RWPE2 (cell line): ENCODE data around the gene SEMA3D.

Experiments used
- ATAC-seq: fragments of 200-7000 bp; cut with Tn5 transposase; 3 replicates; pipeline ENCODE4 v1.9.1; 2021; ENCODE audit warnings: low read depth
- DNase-seq: peaks from one replicate; pipeline ENCODE4 v3.0.0-alpha.2; 2020; ENCODE audit warnings: low spot score
- H3K27ac ChIP-seq: fragments of 450-650 bp; 2 replicates; pipeline ENCODE4 v1.5.1; 2017; ENCODE audit warnings: mild to moderate bottlenecking; ENCODE audit not compliant: poor library complexity, severe bottlenecking
- H3K27me3 ChIP-seq: fragments of 250-450 bp; sonication (Bioruptor Pico); 2 replicates; pipeline ENCODE4 v1.5.1; 2021; ENCODE audit warnings: mild to moderate bottlenecking, moderate library complexity; ENCODE audit not compliant: insufficient read depth, poor library complexity, severe bottlenecking
- H3K36me3 ChIP-seq: fragments of 250-450 bp; sonication (Bioruptor Pico); 2 replicates; pipeline ENCODE4 v1.5.1; 2020; ENCODE audit warnings: low read depth, mild to moderate bottlenecking, moderate library complexity
- H3K4me1 ChIP-seq: fragments of 250-450 bp; sonication (Bioruptor Pico); 2 replicates; pipeline ENCODE4 v1.5.1; 2021; ENCODE audit warnings: mild to moderate bottlenecking, moderate library complexity; ENCODE audit not compliant: insufficient read depth, poor library complexity, severe bottlenecking
- H3K4me3 ChIP-seq: fragments of 250-450 bp; sonication (Bioruptor Pico); 2 replicates; pipeline ENCODE4 v1.5.1; 2021; ENCODE audit warnings: mild to moderate bottlenecking, moderate library complexity; ENCODE audit not compliant: severe bottlenecking
- H3K9me3 ChIP-seq: fragments of 250-450 bp; sonication (Bioruptor Pico); 2 replicates; pipeline ENCODE4 v1.5.1; 2021; ENCODE audit warnings: mild to moderate bottlenecking, moderate library complexity; ENCODE audit not compliant: severe bottlenecking
- CTCF ChIP-seq: fragments of 450-650 bp; IDR thresholded peaks from one replicate; pipeline ENCODE4 v1.5.1; 2017; ENCODE audit warnings: mild to moderate bottlenecking, moderate library complexity; ENCODE audit not compliant: poor library complexity, severe bottlenecking

The SEMA3D gene

GRCh38 chr7:85095806-85096205 is 91.0 kb downstream of the SEMA3D start:
- H3K4me1 ChIP-seq = no peaks in the 10 kb centered on the region
- H3K36me3 ChIP-seq = no peaks in the 10 kb centered on the region
- H3K4me3 ChIP-seq = no peak overlapping the region
- no peak for TF ChIP-seq CTCF
- H3K27ac ChIP-seq = no peak overlapping the region
- no peaks in the 10 kb centered on the region for H3K9me3 ChIP-seq
- DNase-seq (no peak), ATAC-seq (no peak)
- H3K27me3 ChIP-seq = no peaks in the 10 kb centered on the region

- H3K4me3 ChIP-seq = no peak overlapping the region
- no peaks in the 10 kb centered on the region for H3K27me3 ChIP-seq
- no peak overlapping the region for H3K27ac ChIP-seq
- no peak for ATAC-seq
- H3K9me3 ChIP-seq = no peaks in the 10 kb centered on the region
- DNase-seq = no peak
- H3K4me1 ChIP-seq = no peaks in the 10 kb centered on the region
- no peak for TF ChIP-seq CTCF
- H3K36me3 ChIP-seq = no peaks in the 10 kb centered on the region
Measured at GRCh38 chr7:85095366-85095765, 91.5 kb downstream of the SEMA3D start.

GRCh38 chr7:85094046-85094725 is 92.7 kb downstream of the SEMA3D start:
- no peak for DNase-seq
- TF ChIP-seq CTCF = no peak
- H3K9me3 ChIP-seq = no peaks in the 10 kb centered on the region
- ATAC-seq = no peak
- H3K36me3 ChIP-seq = no peaks in the 10 kb centered on the region
- no peaks in the 10 kb centered on the region for H3K27me3 ChIP-seq
- H3K4me3 ChIP-seq = no peak overlapping the region
- H3K4me1 ChIP-seq = no peaks in the 10 kb centered on the region
- H3K27ac ChIP-seq = no peak overlapping the region

- no peak for ATAC-seq
- DNase-seq = no peak
- H3K4me1 ChIP-seq = no peaks in the 10 kb centered on the region
- no peaks in the 10 kb centered on the region for H3K27me3 ChIP-seq
- no peaks in the 10 kb centered on the region for H3K36me3 ChIP-seq
- TF ChIP-seq CTCF = no peak
- H3K9me3 ChIP-seq = no peaks in the 10 kb centered on the region
- no peak overlapping the region for H3K4me3 ChIP-seq
- no peak overlapping the region for H3K27ac ChIP-seq
Measured at GRCh38 chr7:85091565-85091928, 95.3 kb downstream of the SEMA3D start.

- ATAC-seq = no peak
- H3K4me3 ChIP-seq = no peak overlapping the region
Measured at GRCh38 chr7:85090919-85091564, 95.8 kb downstream of the SEMA3D start.

More at GRCh38 chr7:85090919-85091564, 95.8 kb downstream of the SEMA3D start:
- H3K4me1 ChIP-seq = no peaks in the 10 kb centered on the region
- no peak for TF ChIP-seq CTCF
- no peaks in the 10 kb centered on the region for H3K36me3 ChIP-seq
- H3K27ac ChIP-seq = no peak overlapping the region
- no peak for DNase-seq
- no peaks in the 10 kb centered on the region for H3K9me3 ChIP-seq
- no peaks in the 10 kb centered on the region for H3K27me3 ChIP-seq
